PC-3 (cell line): ENCODE data around the gene RAD23B. TPM values are rescaled to one million over a fixed set of nuclear protein-coding genes. Genes with fewer than 3 reads are reported as not detected.

Experiments
- ATAC-seq: fragments of 200-7000 bp; cut with Tn5 transposase; 2 replicates; pipeline ENCODE4 v1.9.1; 2020; ENCODE audit warnings: mild to moderate bottlenecking, moderate library complexity
- BruUV-seq: library from RNA; stranded (reverse); fragments of 400-500 nt; replicated peaks from 2 replicates; lab custom pipeline; 2021; lab: Mats Ljungman, UMichigan
- CTCF ChIA-PET: fragments of 300-600 bp; sonication (Branson Sonifier 250); formaldehyde crosslinking; loops from one replicate; lab custom pipeline; 2022; ENCODE audit warnings: antibody characterized with exemption; lab: Charles Lee
- POLR2A ChIA-PET: fragments of 300-600 bp; sonication (Branson Sonifier 250); formaldehyde crosslinking; loops from one replicate; lab custom pipeline; 2022; ENCODE audit warnings: antibody characterized with exemption; ENCODE audit not compliant: unreplicated experiment; lab: Charles Lee
- DNase-seq: peaks from one replicate; pipeline ENCODE4 v3.0.0-alpha.2; 2015
- H2AFZ ChIP-seq: fragments of 300-600 bp; sonication (generic); 2 replicates; pipeline ENCODE4 v1.6.0; 2016; ENCODE audit warnings: antibody characterized with exemption, low read length
- H3F3A ChIP-seq: fragments of 300-600 bp; sonication (generic); one replicate; pipeline ENCODE4 v1.6.0; 2017; ENCODE audit warnings: antibody characterized with exemption, low read length, control low read depth, mild to moderate bottlenecking; ENCODE audit not compliant: unreplicated experiment
- H3K27ac ChIP-seq: fragments of 300-600 bp; sonication (generic); 2 replicates; pipeline ENCODE4 v1.5.1; 2016; ENCODE audit warnings: mild to moderate bottlenecking, low read length
- H3K27me3 ChIP-seq: fragments of 300-600 bp; sonication (generic); 2 replicates; pipeline ENCODE4 v1.6.1; 2016; ENCODE audit warnings: low read length, mixed read lengths
- H3K36me3 ChIP-seq: fragments of 300-600 bp; sonication (generic); 2 replicates; pipeline ENCODE4 v1.6.1; 2016; ENCODE audit warnings: low read depth, mixed run types, low read length, mixed read lengths
- H3K4me1 ChIP-seq: fragments of 300-600 bp; sonication (generic); 2 replicates; pipeline ENCODE4 v1.5.1; 2016; ENCODE audit warnings: low read length; ENCODE audit not compliant: insufficient read depth
- H3K4me2 ChIP-seq: fragments of 300-600 bp; sonication (generic); 2 replicates; pipeline ENCODE4 v1.6.0; 2016; ENCODE audit warnings: low read length
- H3K4me3 ChIP-seq: fragments of 300-600 bp; sonication (generic); 2 replicates; pipeline ENCODE4 v1.5.1; 2016; ENCODE audit warnings: mild to moderate bottlenecking, low read length, mixed read lengths
- H3K79me2 ChIP-seq: fragments of 300-600 bp; sonication (generic); 2 replicates; pipeline ENCODE4 v1.6.1; 2017; ENCODE audit warnings: low read length, mixed read lengths
- H3K9ac ChIP-seq: fragments of 300-600 bp; sonication (generic); 2 replicates; pipeline ENCODE4 v1.6.0; 2016; ENCODE audit warnings: mild to moderate bottlenecking, low read length
- H3K9me2 ChIP-seq: fragments of 300-600 bp; sonication (generic); replicated peaks from 2 replicates; pipeline ENCODE4 v1.6.1; 2016; ENCODE audit warnings: mixed run types, low read length, mixed read lengths
- H3K9me3 ChIP-seq: fragments of 300-600 bp; sonication (generic); 2 replicates; pipeline ENCODE4 v1.6.1; 2016; ENCODE audit warnings: low read length, mixed read lengths
- H4K20me1 ChIP-seq: fragments of 300-600 bp; sonication (generic); 2 replicates; pipeline ENCODE4 v1.6.1; 2016; ENCODE audit warnings: low read length, mixed read lengths
- EZH2 ChIP-seq: fragments of 300-600 bp; sonication (generic); IDR thresholded peaks from one replicate; pipeline ENCODE4 v1.6.1; 2017; ENCODE audit warnings: antibody characterized with exemption, mild to moderate bottlenecking, low read length; ENCODE audit not compliant: unreplicated experiment
- EZH2phosphoT487 ChIP-seq: fragments of 300-600 bp; sonication (generic); IDR thresholded peaks from 2 replicates; pipeline ENCODE4 v1.6.1; 2018; ENCODE audit warnings: mild to moderate bottlenecking, antibody characterized with exemption, low read length, borderline replicate concordance
- intact Hi-C: fragments of 100-400 bp; cut with micrococcal nuclease; formaldehyde crosslinking; loops from 2 replicates; pipeline ENCODE4 v1.9.0; 2023
- total RNA-seq: library from RNA; depleted of rRNA; stranded (reverse); fragments of >200 nt; gene quantifications from 2 replicates; pipeline ENCODE4 v1.2.3, GENCODE V29; 2014; rRNA removed
- TF ChIP-seq, protein P1 (sequence below): fragments of 300-600 bp; sonication (generic); conservative IDR thresholded peaks from 2 replicates; pipeline ENCODE4 v1.5.1; 2017; ENCODE audit warnings: antibody characterized with exemption, low read depth, mild to moderate bottlenecking, low read length

The RAD23B gene
- total RNA-seq, 1 experiment from 2014 or later: 67.9 TPM

DNA sequence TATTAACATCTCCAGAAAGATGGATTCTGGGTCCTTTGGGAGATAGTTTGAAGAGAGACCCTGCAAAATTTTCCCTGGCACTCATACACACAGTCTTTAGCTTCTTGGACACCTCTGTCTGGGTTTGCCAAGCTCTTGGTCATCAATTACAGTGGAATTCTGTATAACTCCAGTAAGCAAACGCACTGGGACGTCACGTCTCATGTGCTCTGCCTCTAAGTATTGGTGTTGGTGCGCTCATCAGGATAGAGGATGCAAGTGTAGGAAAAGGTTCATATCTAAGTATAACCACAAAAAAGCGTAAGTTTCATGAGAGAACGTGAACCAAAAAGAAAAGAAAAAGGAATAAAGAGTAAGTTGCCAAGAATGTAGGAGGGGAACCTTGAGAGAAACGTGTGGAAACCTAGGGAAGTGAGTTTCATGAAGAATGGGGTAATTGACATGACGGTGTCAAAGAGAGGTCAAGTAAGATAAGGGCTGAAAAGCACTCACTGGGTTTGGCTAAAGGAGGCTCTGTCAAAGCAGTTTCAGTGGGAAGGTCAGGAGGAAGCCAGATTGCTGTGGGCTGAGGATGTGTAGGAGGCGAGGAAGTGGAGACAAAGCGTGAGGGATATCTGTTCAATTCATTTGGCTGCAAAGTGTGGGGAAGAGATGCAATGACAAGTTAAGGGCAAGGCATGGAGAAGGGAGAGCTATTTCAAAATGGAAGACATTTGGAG is 92.7 kb downstream of the RAD23B start:
- no peaks in the 10 kb centered on the region for H3K79me2 ChIP-seq
- H3K4me3 ChIP-seq: no peak overlapping the region
- no peaks in the 10 kb centered on the region for H3K9me2 ChIP-seq
- H3K27ac ChIP-seq: no peak overlapping the region
- H2AFZ ChIP-seq: no peak overlapping the region
- H3K36me3 ChIP-seq: no peaks in the 10 kb centered on the region
- H3F3A ChIP-seq: no peaks in the 10 kb centered on the region
- POLR2A ChIA-PET: no interaction called here
- intact Hi-C loops: no loop called here
- no peak for DNase-seq
- CTCF ChIA-PET: no interaction called here
- H3K4me2 ChIP-seq: no peak overlapping the region
- H3K9ac ChIP-seq: no peak overlapping the region
- no peaks in the 10 kb centered on the region for H4K20me1 ChIP-seq
- no peaks in the 10 kb centered on the region for H3K9me3 ChIP-seq
- BruUV-seq: no TSS peak
- TF ChIP-seq EZH2 (no peak), EZH2phosphoT487 (no peak)
- TF ChIP-seq, protein P1, sequence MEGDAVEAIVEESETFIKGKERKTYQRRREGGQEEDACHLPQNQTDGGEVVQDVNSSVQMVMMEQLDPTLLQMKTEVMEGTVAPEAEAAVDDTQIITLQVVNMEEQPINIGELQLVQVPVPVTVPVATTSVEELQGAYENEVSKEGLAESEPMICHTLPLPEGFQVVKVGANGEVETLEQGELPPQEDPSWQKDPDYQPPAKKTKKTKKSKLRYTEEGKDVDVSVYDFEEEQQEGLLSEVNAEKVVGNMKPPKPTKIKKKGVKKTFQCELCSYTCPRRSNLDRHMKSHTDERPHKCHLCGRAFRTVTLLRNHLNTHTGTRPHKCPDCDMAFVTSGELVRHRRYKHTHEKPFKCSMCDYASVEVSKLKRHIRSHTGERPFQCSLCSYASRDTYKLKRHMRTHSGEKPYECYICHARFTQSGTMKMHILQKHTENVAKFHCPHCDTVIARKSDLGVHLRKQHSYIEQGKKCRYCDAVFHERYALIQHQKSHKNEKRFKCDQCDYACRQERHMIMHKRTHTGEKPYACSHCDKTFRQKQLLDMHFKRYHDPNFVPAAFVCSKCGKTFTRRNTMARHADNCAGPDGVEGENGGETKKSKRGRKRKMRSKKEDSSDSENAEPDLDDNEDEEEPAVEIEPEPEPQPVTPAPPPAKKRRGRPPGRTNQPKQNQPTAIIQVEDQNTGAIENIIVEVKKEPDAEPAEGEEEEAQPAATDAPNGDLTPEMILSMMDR: no peak
- ATAC-seq: no peak
- no peaks in the 10 kb centered on the region for H3K4me1 ChIP-seq
- no peaks in the 10 kb centered on the region for H3K27me3 ChIP-seq

DNA sequence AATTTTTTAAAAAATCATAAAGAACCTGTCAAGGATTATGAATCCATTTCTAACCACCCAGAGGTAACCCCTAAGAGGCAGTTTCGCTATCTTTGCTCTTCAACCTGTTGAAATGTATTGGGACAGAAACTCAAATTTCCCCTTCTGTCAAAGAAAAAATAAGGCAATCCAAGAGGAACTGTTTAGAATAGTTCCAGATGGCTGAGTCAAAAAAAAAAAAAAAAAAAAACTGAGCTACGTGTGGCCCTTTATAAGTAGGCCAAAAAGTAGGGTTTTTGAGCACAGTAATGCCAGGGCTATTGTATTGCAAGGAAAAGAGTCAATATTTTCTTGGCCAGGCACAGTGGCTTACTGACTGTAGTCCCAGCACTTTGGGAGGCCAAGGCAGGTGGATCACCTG is 94.9 kb downstream of the RAD23B start:
- POLR2A ChIA-PET: no interaction called here
- CTCF ChIA-PET: no interaction called here
- no TSS peak for BruUV-seq
- TF ChIP-seq, protein P1: no peak
- TF ChIP-seq EZH2phosphoT487 (no peak), EZH2 (no peak)
- Histone ChIP-seq H4K20me1 (no peaks in the 10 kb centered on the region), H3K27me3 (no peaks in the 10 kb centered on the region), H3K27ac (no peak overlapping the region), H3K4me1 (no peaks in the 10 kb centered on the region), H3K36me3 (no peaks in the 10 kb centered on the region), H3K79me2 (no peaks in the 10 kb centered on the region), H3K4me2 (no peak overlapping the region), H3K9me3 (no peaks in the 10 kb centered on the region), H2AFZ (no peak overlapping the region), H3K9ac (no peak overlapping the region), H3K4me3 (no peak overlapping the region), H3K9me2 (no peaks in the 10 kb centered on the region), H3F3A (no peaks in the 10 kb centered on the region)
- intact Hi-C loops: no loop called here
- DNase-seq: no peak
- ATAC-seq: no peak

Other genes starting within 250 kb of the RAD23B start
- 38.8 and 55.1 TPM in 2 replicates for gene KLF4, start 206.5 kb downstream of the RAD23B start, total RNA-seq